Measurements from ENCODE around the gene GLYAT. TPM values are rescaled to one million over a fixed set of nuclear protein-coding genes. Genes with fewer than 3 reads are reported as not detected.

GLYAT gene
- total and polyA plus RNA-seq, 2 of the 8 experiments (the other 6 are each of a cell fraction or from before 2014, with no cell fraction given), result not detected

GRCh38 chr11:58774164-58774593 is 42.4 kb upstream of the GLYAT start:
- Histone ChIP-seq H4K5ac (ENCODE audit: insufficient read length, low read depth, low read length) (no peak overlapping the region), H3K4me1 (replicated peaks in 1 of 4; ENCODE audit: control insufficient read depth in 3 of 4, insufficient read depth in 4 of 4, low read length in 3 of 4) (no peaks in the 10 kb centered on the region), H3K23me2 (ENCODE audit: low read depth, low read length) (no peaks in the 10 kb centered on the region), H2AK5ac (ENCODE audit: low read depth, low read length) (no peak overlapping the region), H3K9me3 (ENCODE audit: insufficient read depth in 2 of 2, low read depth in 1 of 2, low read length in 1 of 2) (peaks cover 19 to 37% of the 10 kb centered on the region in 2 experiments; a peak in 2 of 4 replicates), H3K79me2 (ENCODE audit: control insufficient read depth in 1 of 2, insufficient read depth in 2 of 2, low read length in 2 of 2) (no peaks in the 10 kb centered on the region), H4K91ac (replicated peaks; ENCODE audit: insufficient read length, low read length) (no peak overlapping the region), H2BK5ac (ENCODE audit: low read depth, low read length) (no peak overlapping the region), H3K4ac (replicated peaks; ENCODE audit: insufficient read length, low read depth, low read length) (no peak overlapping the region), H3K36me3 (ENCODE audit: control insufficient read depth in 2 of 4, insufficient read depth in 4 of 4, low read length in 3 of 4) (no peaks in the 10 kb centered on the region), H4K8ac (ENCODE audit: extremely low read depth, insufficient read depth, low read length) (no peak overlapping the region), H3K27ac (ENCODE audit: low read depth, low read length) (no peak overlapping the region), H3K79me1 (ENCODE audit: low read depth, low read length) (no peaks in the 10 kb centered on the region), H4K20me1 (replicated peaks in 1 of 2; ENCODE audit: control insufficient read depth in 1 of 2, insufficient read depth in 2 of 2, low read length in 2 of 2) (no peaks in the 10 kb centered on the region), H2BK120ac (replicated peaks; ENCODE audit: low read depth, low read length) (no peak overlapping the region), H2BK20ac (ENCODE audit: low read length) (no peak overlapping the region), H3K23ac (ENCODE audit: insufficient read length) (no peak overlapping the region), H3K4me3 (ENCODE audit: extremely low read depth in 1 of 4, insufficient read depth in 2 of 4, low read depth in 3 of 4, low read length in 4 of 4) (no peak overlapping the region), H2AFZ (ENCODE audit: low read length) (no peak overlapping the region), H3K56ac (replicated peaks; ENCODE audit: insufficient read length, low read depth, low read length) (no peak overlapping the region), H2BK12ac (ENCODE audit: low read depth, low read length) (no peak overlapping the region), H3K9ac (replicated peaks in 1 of 4; ENCODE audit: extremely low read depth in 1 of 4, low read depth in 3 of 4, low read length in 3 of 4) (no peak overlapping the region), H3K14ac (ENCODE audit: insufficient read length) (no peak overlapping the region), H2BK15ac (ENCODE audit: low read length) (no peak overlapping the region), H3K4me2 (ENCODE audit: insufficient read depth in 1 of 2, low read depth in 2 of 2, low read length in 2 of 2) (no peak overlapping the region), H3K27me3 (replicated peaks in 1 of 4; ENCODE audit: control insufficient read depth in 3 of 4, extremely low read depth in 1 of 4, insufficient read depth in 3 of 4, low read length in 3 of 4) (no peaks in the 10 kb centered on the region), H3K18ac (ENCODE audit: extremely low read depth, low read length) (no peak overlapping the region)
- POLR2A ChIA-PET (ENCODE audit: partially characterized antibody), result no interaction called here
- 83% methylated on average over 4 of the region's 4 CpGs; no CpG with 5 or more reads in 1 of the 2 experiments for WGBS, 2 experiments (ENCODE audit: extremely low coverage in 1 of 2, insufficient coverage in 1 of 2, insufficient read length in 1 of 2, insufficient replicate concordance in 2 of 2, low coverage in 1 of 2, low lambda C conversion rate in 2 of 2, missing lambda C conversion rate in 1 of 2)
- CTCF ChIA-PET (ENCODE audit: partially characterized antibody), result interaction anchor here (1.7 to 4.1 kb wide), 2 partner anchors 12 to 14 kb away, joined by 7 to 15 read pairs; no protein-coding TSS in a partner anchor
- no peak for DNase-seq (ENCODE audit: low read depth in 1 of 2, low spot score in 2 of 2)
- TF ChIP-seq TBP (IDR thresholded peaks at IDR 0.05; ENCODE audit: low read depth, low read length), result no peak
- FAIRE-seq, result no peak

Measured in H1 (cell line).